HepG2 (cell line): ENCODE results near the gene MTA3. TPM values are rescaled to one million over a fixed set of nuclear protein-coding genes. Genes with fewer than 3 reads are reported as not detected.

Experiments used
- ATAC-seq: fragments of 200-7000 bp; cut with Tn5 transposase; 3 replicates; pipeline ENCODE4 v1.9.1; 2020; ENCODE audit warnings: mild to moderate bottlenecking, moderate library complexity
- BruUV-seq: library from RNA; stranded (reverse); fragments of 400-500 nt; replicated peaks from 2 replicates; lab custom pipeline; 2021; lab: Mats Ljungman, UMichigan
- CTCF ChIA-PET: fragments of 300-600 bp; formaldehyde crosslinking; extraction: SDS; loops from one replicate; lab custom pipeline; 2021; ENCODE audit warnings: low total read pairs, inconsistent platforms, low intra/inter-chr PET ratio; lab: Yijun Ruan, JAX
- POLR2A ChIA-PET: fragments of 350-600 bp; sonication (Branson Sonifier 250); formaldehyde crosslinking; loops from one replicate; lab custom pipeline; 2020; ENCODE audit warnings: antibody characterized with exemption, inconsistent platforms; lab: Yijun Ruan, JAX
- DNase-seq: peaks from one replicate; pipeline ENCODE4 v3.0.0-alpha.2; 2015; ENCODE audit warnings: low spot score
- FAIRE-seq: peaks from 3 replicates; lab custom pipeline; 2011; peaks lifted over from hg19 to GRCh38; lab: Jason Lieb, UNC
- H2AFZ ChIP-seq: one replicate; pipeline ENCODE4 v1.6.1; 2011; ENCODE audit warnings: low read length, inconsistent platforms
- H3K27ac ChIP-seq: fragments of 300-600 bp; 3 replicates; pipeline ENCODE4 v1.8.0; 2011; ENCODE audit warnings: mixed run types, mild to moderate bottlenecking, mixed read lengths, low read length, inconsistent platforms; ENCODE audit not compliant: insufficient read depth; ENCODE audit errors: extremely low read length
- H3K27me3 ChIP-seq, 2 experiments: fragments of 200-600 bp in 1 of 2; 2 replicates in 1 of 2; 3 replicates in 1 of 2; pipeline versions ENCODE4 v1.6.0 to v1.8.0; 2011; ENCODE audit warnings: low read length in 2 of 2, mild to moderate bottlenecking in 2 of 2, moderate library complexity in 2 of 2, inconsistent platforms in 1 of 2; ENCODE audit not compliant: insufficient read depth in 2 of 2, control insufficient read depth in 1 of 2
- H3K36me3 ChIP-seq, 2 experiments: fragments of 200-600 bp in 1 of 2; replicated peaks in 1 of 2; 2 replicates in 1 of 2; 3 replicates in 1 of 2; pipeline versions ENCODE4 v1.5.1 to v1.8.0; 2011; ENCODE audit warnings: low read length in 2 of 2, inconsistent platforms in 1 of 2; ENCODE audit not compliant: insufficient read depth in 2 of 2, control insufficient read depth in 1 of 2
- H3K4me1 ChIP-seq: 2 replicates; pipeline ENCODE4 v1.5.1; 2012; ENCODE audit warnings: low read length, inconsistent platforms; ENCODE audit not compliant: insufficient read depth
- H3K4me2 ChIP-seq: 2 replicates; pipeline ENCODE4 v1.6.0; 2011; ENCODE audit warnings: low read depth, low read length, inconsistent platforms
- H3K4me3 ChIP-seq, 3 experiments: fragments of 200-600 bp in 1 of 3; sonication (generic), shearing (Covaris generic) in 1 of 3; replicated peaks in 1 of 3; 2 replicates each; pipeline ENCODE4 v1.5.1; 2011 to 2016; ENCODE audit warnings: low read length in 3 of 3, inconsistent platforms in 2 of 3, low read depth in 2 of 3, mild to moderate bottlenecking in 2 of 3, control low read depth in 1 of 3, mixed read lengths in 1 of 3; ENCODE audit not compliant: insufficient read depth in 1 of 3
- H3K79me2 ChIP-seq: one replicate; pipeline ENCODE4 v1.6.1; 2011; ENCODE audit warnings: low read length, inconsistent platforms; ENCODE audit not compliant: insufficient read depth
- H3K9ac ChIP-seq: 2 replicates; pipeline ENCODE4 v1.6.0; 2011; ENCODE audit warnings: mild to moderate bottlenecking, low read depth, low read length, inconsistent platforms; ENCODE audit not compliant: insufficient read depth
- H3K9me3 ChIP-seq: 2 replicates; pipeline ENCODE4 v1.5.1; 2012; ENCODE audit warnings: mild to moderate bottlenecking, low read length
- H4K20me1 ChIP-seq: 2 replicates; pipeline ENCODE4 v1.6.0; 2011; ENCODE audit warnings: inconsistent platforms, mild to moderate bottlenecking, low read length, moderate library complexity; ENCODE audit not compliant: insufficient read depth
- CHD2 ChIP-seq: IDR thresholded peaks from 2 replicates; pipeline ENCODE4 v1.6.1; 2011; ENCODE audit warnings: low read depth, low read length, improper control_type of control experiment
- E2F5 ChIP-seq: sonication (generic); formaldehyde crosslinking; conservative IDR thresholded peaks from 2 replicates; pipeline ENCODE4 v1.4.0; 2020; ENCODE audit warnings: missing genetic modification reagents
- ERF ChIP-seq: IDR thresholded peaks from 2 replicates; pipeline ENCODE4 v1.6.1; 2018; ENCODE audit warnings: missing biosample characterization, missing genetic modification reagents
- FOXK2 ChIP-seq: fragments of 450-650 bp; IDR thresholded peaks from 2 replicates; pipeline ENCODE4 v1.6.1; 2016
- MAFF ChIP-seq: IDR thresholded peaks from 2 replicates; pipeline ENCODE4 v1.6.1; 2011; ENCODE audit warnings: low read depth, low read length, improper control_type of control experiment
- MAFG ChIP-seq: sonication (generic); formaldehyde crosslinking; IDR thresholded peaks from 2 replicates; pipeline ENCODE4 v1.5.1; 2020; ENCODE audit warnings: mild to moderate bottlenecking, missing genetic modification reagents
- MAFK ChIP-seq, 2 experiments: IDR thresholded peaks in 1 of 2; conservative IDR thresholded peaks in 1 of 2; 2 replicates each; pipeline ENCODE4 v1.6.1; 2011; ENCODE audit warnings: improper control_type of control experiment in 2 of 2, low read length in 2 of 2
- THAP9 ChIP-seq: sonication (generic); formaldehyde crosslinking; IDR thresholded peaks from 2 replicates; pipeline ENCODE4; 2020; ENCODE audit warnings: missing genetic modification reagents, mild to moderate bottlenecking, borderline replicate concordance
- WIZ ChIP-seq: sonication (generic); formaldehyde crosslinking; IDR thresholded peaks from 2 replicates; pipeline ENCODE4 v1.5.1; 2020; ENCODE audit warnings: mild to moderate bottlenecking, missing genetic modification reagents
- WGBS: methylation state at CpG from one replicate; pipeline ENCODE4 v1.1.6; 2017; ENCODE audit warnings: low lambda C conversion rate; 5-methylcytosine and 5-hydroxymethylcytosine counted together
- in situ Hi-C: cut with HindIII; loops from 2 replicates; pipeline ENCODE4 v1.10.0; 2017; ENCODE audit warnings: low pct_unique_long_range_greater_than_20kb; ENCODE audit not compliant: extremely low pct_ligation_motif_present
- intact Hi-C: fragments of 100-400 bp; cut with micrococcal nuclease; formaldehyde crosslinking; loops from one replicate; pipeline ENCODE4 v1.10.0; 2022; ENCODE audit not compliant: unreplicated experiment
- polyA plus RNA-seq, 8 experiments: library from polyadenylated mRNA; depleted of rRNA in 3 of 8; stranded (reverse) in 7 of 8; unstranded in 1 of 8; fragments of >200 nt; fragmentation: Illumina TruSeq in 4 of 8; extraction: Trizol in 4 of 8; gene quantifications; 2 replicates each; pipeline versions ENCODE4 v1.2.1 to v1.2.3, GENCODE V29; 2011 to 2016; ENCODE audit warnings: low read depth in 4 of 8, missing spikeins in 1 of 8, mixed read lengths in 1 of 8; ENCODE audit not compliant: insufficient read depth in 1 of 8
- total RNA-seq, 5 experiments: library from RNA; depleted of rRNA; stranded (reverse); fragments of >200 nt; fragmentation: Illumina TruSeq; extraction: Trizol; gene quantifications; 2 replicates each; pipeline ENCODE4 v1.2.3, GENCODE V29; 2016; ENCODE audit warnings: low read depth in 1 of 5

Gene MTA3
- total and polyA plus RNA-seq, 2 of the 13 experiments (the other 11 are each of a cell fraction or from before 2014, with no cell fraction given), result 48.8 to 77.8 TPM

- Histone ChIP-seq H3K27ac (no peak overlapping the region), H2AFZ (no peak overlapping the region), H3K4me2 (no peak overlapping the region), H3K27me3 (no peaks in the 10 kb centered on the region), H3K36me3 (peaks cover under 1 to 38% of the 10 kb centered on the region in 2 experiments), H3K9me3 (no peaks in the 10 kb centered on the region), H3K4me1 (peaks cover 18% of the 10 kb centered on the region), H4K20me1 (no peaks in the 10 kb centered on the region; the same call in 1 of the 2 replicates), H3K4me3 (no peak overlapping the region), H3K79me2 (no peaks in the 10 kb centered on the region), H3K9ac (no peak overlapping the region)
- intact Hi-C loops, result no loop called here
- in situ Hi-C loops, result loop anchor here (25.0 kb wide), 1 partner anchor 790 kb away; no protein-coding TSS in a partner anchor
- no peak for FAIRE-seq
- ChIA-PET CTCF (no interaction called here), POLR2A (no interaction called here)
- ATAC-seq, result no peak
- no peak for TF ChIP-seq ERF (CRISPR knock-in tag)
- TF ChIP-seq CHD2, result no peak
- DNase-seq, result no peak
- 96% methylated on average over 6 of the region's 6 CpGs for WGBS
- BruUV-seq, result no TSS peak
These were observed 83.7 kb downstream of the MTA3 start for GRCh38 chr2:42652086-42652485.

- FAIRE-seq (no peak), ATAC-seq (no peak), DNase-seq (no peak)
- Histone ChIP-seq H3K9ac (no peak overlapping the region), H2AFZ (no peak overlapping the region), H3K27ac (no peak overlapping the region), H3K9me3 (no peaks in the 10 kb centered on the region), H3K4me3 (no peak overlapping the region), H3K36me3 (peaks cover 2 to 40% of the 10 kb centered on the region in 2 experiments), H3K4me2 (no peak overlapping the region), H3K4me1 (peaks cover 18% of the 10 kb centered on the region), H3K79me2 (no peaks in the 10 kb centered on the region), H3K27me3 (no peaks in the 10 kb centered on the region), H4K20me1 (no peaks in the 10 kb centered on the region; the same call in 1 of the 2 replicates)
- POLR2A ChIA-PET, result no interaction called here
- TF ChIP-seq WIZ (CRISPR knock-in tag), result no peak
- no peak for TF ChIP-seq E2F5 (CRISPR knock-in tag)
- TF ChIP-seq FOXK2, result no peak
- TF ChIP-seq MAFG (CRISPR knock-in tag), result no peak
- TF ChIP-seq MAFF, result peak; percentile 40; the same call in 1 of the 2 replicates
- TF ChIP-seq THAP9 (CRISPR knock-in tag), result no peak
- peak; percentile 57 to 71 for TF ChIP-seq MAFK (conservative IDR thresholded peaks at IDR 0.05 in 1 of 2, IDR thresholded peaks at IDR 0.05 in 1 of 2; ENCODE audit: low read length in 2 of 2)
- CTCF ChIA-PET, result no interaction called here
- BruUV-seq, result no TSS peak
- intact Hi-C loops, result no loop called here
- 95% methylated on average over 5 of the region's 5 CpGs for WGBS
- in situ Hi-C loops, result loop anchor here (25.0 kb wide), 1 partner anchor 791 kb away; no protein-coding TSS in a partner anchor
These were observed 84.6 kb downstream of the MTA3 start for GRCh38 chr2:42653039-42653438.
